ENCODE measurements around the gene RBM22.
"Not testable (repeated sequence)": the region's sequence is repeated elsewhere in the genome, so short reads cannot be mapped to it uniquely, and the experiment has no call there.

Gene RBM22

DNA sequence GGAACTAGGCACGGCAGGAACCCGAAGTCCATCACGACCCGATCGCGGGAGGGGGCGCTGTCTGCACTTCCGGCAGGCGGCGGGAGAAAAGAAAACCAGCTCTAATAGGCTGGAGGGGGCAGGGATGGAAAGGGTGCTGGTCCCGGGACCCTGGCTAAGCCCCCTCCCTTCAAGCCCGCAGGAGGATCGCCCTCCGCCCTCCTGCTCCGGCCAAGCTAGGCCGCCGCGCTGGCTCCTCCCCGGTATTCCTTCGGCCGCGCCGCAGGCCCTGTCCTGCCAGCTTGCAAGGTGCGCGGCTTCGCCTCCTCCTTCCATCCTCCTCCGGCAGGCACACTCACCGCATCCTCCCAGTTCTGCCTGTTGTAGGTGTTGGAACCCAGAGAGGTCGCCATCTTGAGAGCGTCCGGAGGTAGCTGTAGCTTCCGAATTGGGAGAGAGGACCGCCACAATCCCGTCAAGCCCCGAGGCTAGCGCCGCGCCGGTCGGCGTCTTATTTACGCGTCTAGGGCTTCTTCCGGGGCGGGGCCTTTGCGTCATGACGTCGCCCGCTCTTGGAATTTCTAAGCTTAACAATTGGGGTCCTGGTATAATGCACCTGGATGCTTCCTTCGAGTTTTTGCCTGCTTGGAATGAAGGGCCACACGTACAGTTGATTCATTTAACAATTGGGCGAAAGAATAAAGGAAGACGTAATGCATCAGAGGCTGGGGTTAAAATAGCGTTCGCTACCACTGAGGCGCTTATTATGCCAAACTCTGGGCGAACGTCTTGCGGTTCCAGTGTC is at the start of gene RBM22:
RBM22 (minus strand) TSS at position 469 of the 784 bp plus-strand sequence; CDS start at position 392, 77 bp downstream.
- peak; percentile 70 to 89 for DNase-seq

DNA sequence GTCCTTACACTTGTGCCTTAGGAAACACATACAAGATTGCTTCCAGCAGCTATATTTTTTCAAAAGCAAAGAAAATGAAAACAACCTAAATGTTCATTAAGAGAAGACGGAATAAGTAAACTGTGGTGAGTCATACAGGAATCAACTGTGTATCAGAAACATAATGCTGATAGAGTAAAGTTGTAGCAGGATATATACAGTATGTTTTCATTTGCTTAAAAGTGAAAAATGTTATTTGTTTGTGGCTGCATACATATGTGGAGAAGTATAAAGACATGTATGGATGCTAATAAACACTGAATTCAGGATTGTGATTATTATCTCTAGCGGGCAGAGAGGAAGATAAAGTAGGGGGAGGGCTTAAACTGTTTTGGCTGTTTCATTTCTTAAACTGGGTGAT is 49.6 kb upstream of the RBM22 start:
- no peak for DNase-seq

DNA sequence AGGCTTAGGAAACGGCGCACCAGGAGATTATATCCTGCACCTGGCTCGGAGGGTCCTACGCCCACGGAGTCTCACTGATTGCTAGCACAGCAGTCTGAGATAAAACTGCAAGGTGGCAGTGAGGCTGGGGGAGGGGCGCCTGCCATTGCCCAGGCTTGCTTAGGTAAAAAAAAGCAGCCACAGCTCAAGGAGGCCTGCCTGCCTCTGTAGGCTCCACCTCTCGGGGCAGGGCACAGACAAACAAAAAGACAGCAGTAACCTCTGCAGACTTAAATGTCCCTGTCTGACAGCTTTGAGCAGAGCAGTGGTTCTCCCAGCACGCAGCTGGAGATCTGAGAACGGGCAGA is 42.3 kb upstream of the RBM22 start:
- DNase-seq = not testable (repeated sequence)

DNA sequence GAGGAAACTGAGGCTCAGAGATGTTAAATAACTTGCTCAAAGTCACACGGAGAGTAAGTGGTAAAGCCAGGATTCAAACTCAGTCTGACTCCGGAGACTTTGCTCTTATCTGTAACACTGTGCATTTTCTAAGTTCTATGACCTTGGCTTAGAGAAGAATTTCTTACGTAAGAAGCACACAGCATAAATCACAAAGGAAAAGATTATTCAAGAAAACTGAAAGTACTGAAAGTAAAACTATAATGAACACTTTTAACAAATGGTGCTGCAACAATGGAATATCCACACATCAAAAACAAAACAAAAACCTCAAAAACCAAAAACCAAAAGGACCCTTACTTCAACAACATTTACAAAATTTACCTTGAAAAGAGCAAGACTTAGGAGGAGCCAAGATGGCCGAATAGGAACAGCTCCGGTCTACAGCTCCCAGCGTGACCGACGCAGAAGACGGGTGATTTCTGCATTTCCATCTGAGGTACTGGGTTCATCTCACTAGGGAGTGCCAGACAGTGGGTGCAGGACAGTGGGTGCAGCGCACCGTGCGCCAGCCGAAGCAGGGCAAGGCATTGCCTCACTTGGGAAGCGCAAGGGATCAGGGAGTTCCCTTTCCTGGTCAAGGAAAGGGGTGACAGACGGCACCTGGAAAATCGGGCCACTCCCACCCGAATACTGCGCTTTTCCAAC is 41.7 kb upstream of the RBM22 start:
- DNase-seq = not testable (repeated sequence)

DNA sequence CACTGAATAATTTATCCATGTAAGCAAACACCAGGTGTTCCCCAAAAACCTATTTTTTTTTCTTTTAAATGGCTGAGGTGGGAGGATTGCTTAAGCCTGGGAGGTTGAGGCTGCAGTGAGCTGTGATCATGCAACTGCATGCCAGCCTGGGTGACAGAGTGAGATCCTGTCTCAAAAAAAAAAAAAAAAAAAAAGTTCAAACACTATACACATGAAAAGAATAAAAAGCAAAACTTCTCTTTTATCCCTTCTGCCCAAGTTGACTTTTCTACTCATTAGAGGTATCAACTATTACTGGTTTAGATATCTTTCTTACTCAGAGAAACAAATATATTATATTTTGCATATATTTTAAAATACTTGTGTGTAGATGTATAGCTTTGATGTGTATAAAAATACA is 40.1 kb upstream of the RBM22 start:
- no peak for DNase-seq

DNA sequence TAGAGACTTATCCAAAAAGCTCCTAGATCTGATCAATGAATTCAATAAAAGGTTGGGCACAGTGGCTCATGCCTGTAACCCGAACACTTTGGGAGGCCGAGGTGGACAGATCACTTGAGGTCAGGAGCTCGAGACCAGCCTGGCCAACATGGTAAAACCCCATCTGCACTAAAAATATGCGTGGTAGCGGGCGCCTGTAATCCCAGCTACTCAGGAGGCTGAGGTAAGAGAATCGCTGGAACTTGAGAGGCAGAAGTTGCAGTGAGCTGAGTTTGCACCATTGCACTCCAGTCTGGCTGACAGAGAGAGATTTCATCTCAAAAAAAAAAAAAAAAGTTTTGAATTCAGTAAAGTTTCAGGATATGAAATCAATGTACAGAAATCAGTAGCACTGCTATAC is 38.0 kb upstream of the RBM22 start:
- DNase-seq = no peak

DNA sequence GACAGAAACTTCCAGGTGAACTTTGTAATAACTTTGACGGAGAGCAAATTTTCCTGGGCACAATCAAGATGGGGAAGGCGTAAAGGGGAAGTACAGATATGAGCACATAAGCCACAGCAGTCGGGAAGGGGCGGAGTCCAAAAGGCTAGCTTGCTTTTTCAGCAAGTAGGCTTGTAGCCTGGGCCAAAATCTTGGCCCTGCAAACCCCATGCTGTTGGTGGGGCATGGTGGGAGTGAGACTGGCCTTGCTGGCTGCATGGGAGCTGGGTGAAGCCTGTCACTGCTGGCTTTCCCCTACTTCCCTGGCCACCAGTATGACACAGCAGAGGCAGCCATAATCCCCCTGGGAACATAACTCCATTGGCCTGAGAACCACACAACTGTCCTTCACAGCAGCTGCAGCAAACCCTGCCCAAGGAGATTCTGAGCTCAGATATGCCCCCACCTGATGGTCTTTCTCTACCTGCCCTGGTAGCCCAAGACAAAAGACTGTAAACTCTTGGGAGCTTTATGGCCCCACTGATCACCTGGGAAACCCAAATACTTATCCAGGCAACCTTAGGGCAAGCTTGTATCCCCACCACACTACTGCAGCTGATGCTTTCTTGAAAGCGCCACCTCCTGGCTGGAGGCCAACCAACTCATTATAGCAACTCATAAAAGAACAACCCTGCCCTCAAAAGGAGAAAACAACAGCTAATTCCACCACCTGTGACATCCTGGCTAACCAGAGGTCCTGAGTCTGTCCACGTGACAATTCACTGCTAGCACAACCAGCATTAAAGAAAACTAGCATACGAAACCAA is 33.9 kb upstream of the RBM22 start:
- DNase-seq = no peak

DNA sequence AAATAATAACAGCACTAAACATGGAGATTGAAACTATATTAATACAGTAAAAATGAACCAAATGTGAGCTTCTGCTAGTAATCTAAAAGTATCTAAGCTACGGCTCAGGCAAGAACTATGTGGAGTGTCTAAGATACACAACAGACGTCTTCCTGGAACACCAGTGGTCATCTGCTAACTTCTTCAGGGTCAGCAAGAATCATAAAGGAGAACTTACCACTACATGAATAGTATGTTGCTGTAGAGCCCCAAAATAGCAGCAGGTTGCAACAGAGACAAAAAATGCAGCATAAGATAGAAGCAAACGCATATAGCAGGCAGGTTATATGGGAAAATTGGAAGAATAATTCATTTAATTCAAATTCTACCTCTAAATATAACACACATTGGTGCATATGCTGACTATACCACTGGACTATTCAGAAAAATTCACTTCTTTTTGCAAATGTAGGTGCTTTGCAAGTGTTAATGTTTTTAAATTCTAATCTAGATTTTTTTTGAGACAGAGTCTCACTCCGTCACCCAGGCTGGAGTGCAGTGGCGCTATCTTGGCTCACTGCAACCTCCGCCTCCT is 30.9 kb upstream of the RBM22 start:
- DNase-seq = no peak

DNA sequence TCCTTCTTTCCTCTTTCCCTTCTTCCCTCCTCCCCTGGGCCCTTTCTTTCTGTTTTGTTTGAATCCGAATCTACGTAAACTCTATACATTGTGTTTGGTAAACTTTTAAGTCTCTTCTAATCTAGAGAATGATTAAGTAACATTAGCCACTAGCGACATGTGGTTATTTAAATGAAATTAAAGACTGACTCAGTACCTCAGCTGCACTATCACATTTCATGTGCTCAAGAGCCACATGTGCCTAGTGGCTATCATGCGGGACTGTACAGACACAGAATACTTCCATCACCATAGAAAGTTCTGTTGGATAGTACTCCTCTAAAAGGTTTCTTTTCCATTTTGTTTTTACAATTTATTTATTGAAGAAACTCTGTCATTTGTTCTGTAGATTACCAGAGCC is 29.0 kb upstream of the RBM22 start:
- DNase-seq = no peak

DNA sequence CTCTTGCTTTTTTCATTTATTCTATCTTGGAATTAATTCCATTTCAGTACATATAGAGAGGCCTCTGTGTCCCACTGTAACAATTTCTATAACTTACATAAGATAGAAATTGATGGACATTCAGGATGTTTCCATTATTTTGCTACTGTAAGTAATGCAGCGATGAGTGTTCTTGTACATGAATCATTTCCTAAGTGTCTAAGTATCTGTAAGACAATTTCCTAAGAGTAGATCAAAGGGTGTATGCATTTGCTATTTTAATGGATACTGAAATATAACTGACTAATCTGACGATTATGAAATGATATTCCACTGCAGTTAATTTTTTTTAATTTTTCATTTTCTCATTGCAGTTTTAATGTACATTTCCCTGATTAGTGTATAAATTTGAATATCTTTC is 23.0 kb upstream of the RBM22 start:
- DNase-seq = no peak

DNA sequence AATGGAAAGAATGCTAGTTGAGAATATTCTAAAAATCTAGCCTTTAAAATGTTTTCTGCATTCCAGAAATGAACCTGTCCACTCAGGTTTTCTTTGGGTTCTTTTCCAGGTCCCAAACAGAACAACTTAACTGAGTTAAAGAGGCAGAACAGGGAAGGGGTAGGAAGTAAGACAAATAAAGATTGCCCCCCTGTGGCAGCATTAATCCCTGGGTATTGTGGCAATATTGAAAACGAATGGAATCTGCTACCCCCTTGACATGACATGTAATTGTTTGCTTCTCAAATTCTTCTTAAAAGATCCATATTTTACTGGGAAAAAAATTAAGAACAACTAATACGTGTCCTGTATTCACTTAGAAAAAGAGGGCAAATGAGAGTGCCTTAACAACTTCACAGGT is 9.3 kb upstream of the RBM22 start:
- DNase-seq = no peak

DNA sequence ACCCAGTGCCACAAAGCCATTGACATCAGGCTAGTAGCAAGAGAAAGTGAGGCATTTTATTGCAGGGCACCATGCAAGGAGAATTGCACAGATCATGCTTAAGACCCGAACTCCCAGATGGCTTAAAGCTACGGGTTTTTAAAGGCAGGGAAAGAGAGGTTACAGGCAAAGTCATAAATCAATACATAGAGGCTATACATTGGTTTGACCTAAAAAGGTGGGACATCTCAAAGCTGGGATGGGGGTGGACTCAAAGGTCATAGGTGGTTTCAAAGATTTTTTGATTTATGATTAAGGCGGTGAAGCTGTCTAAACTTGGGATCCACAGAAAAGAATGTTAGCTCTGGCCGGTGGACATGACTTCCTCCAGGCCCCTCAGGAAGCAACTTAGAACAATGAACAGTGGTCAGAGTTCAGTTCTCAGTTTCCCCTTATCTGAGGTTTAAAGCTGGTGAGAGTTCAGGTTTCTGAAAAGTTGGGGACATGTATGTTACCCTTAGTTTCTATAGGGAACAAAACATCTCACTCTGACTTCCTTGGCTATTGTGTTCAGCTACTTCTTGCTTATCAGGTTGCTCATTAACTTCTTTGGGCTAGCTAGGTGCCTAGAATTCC is 6.0 kb upstream of the RBM22 start:
- DNase-seq = no peak

DNA sequence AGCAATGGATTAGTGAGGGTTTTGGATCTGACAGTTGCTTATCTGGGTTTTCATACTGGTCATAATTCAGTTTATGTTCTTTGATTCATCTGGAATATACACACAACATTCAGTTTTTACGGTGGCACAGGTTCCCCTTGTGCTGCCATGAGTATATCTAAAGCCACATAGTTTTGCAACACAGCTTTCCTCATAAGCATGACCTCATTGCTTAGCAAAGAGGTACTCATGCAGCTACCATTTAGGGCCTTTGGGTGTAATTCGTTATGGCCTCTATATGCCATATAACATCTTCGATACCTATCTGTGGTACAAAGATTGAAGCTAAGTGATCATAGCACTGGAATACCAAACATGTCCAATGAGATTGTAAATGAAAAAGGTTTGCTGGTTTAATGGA is 2.9 kb upstream of the RBM22 start:
- no peak for DNase-seq

DNA sequence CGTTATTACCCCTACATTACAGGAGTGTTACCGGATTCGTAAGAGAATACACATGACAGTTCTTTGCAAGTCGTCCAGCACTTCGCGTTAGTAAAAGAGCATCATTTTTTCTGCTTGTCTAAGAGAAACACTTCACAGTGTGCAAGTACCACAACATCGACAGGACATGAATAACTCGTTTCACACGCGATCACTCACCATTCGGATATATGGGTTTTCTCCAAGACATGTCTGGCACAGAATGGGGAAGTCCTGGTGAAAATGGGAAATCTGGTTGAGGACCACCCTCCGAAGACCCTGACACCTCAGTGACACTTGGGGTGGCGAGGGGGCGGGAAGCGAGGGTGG is 642 bp downstream of the RBM22 start:
- DNase-seq = no peak

DNA sequence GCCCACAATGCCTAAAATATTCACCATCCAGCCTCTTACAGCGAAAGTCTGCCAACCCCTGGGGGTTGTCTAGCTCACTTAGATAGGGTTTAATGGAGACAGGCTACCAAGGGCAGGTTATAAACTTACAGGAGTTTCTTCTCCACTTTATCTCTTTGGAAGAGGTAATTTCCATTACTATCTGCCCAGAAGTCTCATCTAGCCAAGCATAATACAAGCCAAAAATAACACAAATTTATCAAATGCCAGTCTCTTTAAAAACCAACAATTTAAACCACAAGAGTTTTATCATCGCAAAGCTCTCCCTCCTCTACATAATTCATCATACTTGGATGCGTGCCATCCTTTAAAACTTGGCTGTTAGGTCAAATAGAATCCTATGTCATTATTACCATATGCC is 6.2 kb downstream of the RBM22 start:
- DNase-seq = no peak

DNA sequence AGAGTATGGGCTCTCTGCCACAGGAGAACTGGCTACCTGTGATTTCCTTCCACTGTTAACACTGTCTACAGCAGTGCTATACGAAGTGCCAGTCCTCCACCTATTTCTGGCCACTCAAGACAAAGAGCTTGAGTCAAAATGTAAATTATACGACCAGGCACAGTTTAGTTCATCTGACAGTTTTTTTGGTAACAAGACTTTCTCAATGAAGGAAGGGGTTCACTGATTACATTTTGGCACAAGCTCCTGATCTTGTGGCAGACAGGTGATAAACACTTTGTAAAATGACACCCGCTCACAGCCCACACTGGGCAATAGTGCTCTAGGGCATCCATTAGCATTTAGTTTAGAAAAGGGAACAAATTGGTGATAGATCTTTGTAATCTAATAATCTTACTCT is 8.6 kb downstream of the RBM22 start:
- no peak for DNase-seq

DNA sequence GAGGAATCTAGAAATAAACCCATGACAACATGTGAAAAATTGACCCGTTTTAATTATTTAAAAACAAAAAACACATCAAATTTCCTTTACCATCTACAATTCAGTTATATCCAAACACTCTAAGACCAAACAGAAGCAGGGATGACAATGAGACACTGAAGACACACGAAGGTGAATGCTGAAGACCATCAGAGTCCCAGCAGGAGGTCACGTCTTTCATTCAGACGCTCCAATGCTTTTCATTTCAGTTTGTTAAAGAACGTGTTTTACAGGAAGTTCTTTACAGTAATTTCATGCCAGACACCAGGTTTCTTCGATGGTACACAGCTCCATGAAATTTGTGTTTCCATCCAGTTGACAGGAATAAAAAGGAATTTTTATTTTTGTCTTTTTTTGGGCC is 10.1 kb downstream of the RBM22 start:
- no peak for DNase-seq

DNA sequence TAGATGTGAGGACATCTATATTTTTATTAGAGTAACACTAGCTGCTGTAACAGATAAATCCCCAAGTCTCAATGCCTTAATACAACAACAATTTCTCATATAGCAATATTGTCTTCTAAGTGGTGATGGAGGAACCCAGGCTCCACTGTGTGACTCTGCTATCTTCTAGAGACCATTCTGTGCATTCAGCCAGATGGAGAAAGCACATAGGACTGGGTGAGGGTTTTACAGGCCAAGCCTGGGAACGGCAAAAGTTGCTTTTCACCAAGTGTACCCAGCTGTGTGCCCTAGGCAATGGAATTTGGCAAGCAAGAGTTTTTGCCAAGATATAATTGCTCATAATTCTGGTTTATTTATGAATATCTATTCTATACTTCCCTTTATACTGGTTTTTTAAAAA is 11.7 kb downstream of the RBM22 start:
- no peak for DNase-seq

DNA sequence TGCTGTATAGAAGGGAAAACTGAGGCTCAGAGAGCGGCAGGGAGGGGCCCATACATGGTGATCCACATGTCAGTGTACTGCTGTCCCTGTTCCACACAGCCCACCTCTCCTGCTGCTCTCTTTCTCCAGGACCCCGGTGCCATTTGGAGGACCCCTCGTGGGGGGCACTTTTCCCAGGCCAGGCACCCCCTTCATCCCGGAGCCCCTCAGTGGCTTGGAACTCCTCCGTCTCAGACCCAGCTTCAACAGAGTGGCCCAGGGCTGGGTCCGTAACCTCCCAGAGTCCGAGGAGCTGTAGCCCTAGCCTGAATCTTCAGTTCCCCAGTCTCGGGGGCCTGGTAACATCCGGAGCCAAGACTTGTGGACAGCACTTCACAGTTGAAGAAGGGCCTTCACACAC is 24.3 kb downstream of the RBM22 start:
- no peak for DNase-seq

DNA sequence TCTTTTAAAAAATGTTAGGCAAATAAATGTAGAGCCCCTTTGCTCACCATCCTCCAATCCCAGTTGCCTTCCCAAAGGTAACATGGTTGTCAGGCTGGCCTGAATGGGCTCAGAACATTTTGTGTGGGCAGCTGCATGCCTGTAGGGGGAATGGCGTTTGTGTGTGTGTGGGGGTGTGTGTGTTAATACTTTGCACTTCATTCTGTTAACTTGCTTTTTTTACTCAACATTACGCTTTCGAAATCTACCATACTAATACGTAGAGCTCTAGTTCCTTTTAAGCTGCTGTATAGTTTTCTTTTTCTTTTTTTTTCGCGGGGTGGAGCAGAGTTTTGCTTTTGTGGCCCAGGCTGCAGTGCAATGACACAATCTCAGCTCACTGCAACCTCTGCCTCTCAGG is 25.8 kb downstream of the RBM22 start:
- DNase-seq = no peak

DNA sequence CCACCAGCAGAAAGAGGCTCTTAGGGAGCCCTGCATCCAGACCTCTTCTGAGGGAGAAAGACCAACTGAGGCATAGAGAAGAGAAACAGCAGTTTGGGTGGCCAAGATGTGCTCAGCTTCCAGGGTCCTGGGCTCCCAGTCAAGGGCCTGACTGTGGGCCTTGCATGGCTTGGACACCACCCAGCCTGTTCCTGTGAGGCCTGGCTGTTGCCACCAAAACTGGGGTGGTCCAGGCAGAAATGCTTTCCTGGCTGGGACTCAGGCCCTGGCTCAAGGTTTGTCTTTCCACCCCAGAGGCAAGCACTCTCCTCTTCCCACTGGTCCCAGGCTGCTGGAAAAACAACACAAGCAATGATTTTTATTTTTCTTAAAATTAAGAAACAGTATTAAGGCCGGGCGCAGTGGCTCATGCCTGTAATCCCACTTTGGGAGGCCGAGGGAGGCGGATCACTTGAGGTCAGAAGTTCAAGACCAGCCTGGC is 26.5 kb downstream of the RBM22 start:
- no peak for DNase-seq

DNA sequence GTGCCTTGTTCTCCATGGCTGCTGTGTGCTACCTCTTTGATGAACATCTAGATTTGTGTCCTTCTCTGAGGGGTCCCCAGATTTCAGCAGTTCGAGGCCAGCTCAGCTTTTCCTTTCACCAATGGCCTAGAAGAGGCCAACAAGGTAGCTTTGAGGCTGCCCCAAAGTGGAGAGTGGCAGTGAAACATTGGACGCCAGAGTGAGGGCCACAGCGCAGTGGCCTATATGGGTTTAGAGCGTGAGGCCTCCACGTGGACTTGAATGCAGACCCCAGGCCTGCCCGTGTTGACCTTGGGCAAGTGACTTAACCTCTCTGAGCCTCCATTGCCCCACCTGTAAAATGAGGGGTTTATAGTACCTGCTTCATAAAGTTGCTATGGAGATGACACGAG is 28.0 kb downstream of the RBM22 start:
- no peak for DNase-seq

DNA sequence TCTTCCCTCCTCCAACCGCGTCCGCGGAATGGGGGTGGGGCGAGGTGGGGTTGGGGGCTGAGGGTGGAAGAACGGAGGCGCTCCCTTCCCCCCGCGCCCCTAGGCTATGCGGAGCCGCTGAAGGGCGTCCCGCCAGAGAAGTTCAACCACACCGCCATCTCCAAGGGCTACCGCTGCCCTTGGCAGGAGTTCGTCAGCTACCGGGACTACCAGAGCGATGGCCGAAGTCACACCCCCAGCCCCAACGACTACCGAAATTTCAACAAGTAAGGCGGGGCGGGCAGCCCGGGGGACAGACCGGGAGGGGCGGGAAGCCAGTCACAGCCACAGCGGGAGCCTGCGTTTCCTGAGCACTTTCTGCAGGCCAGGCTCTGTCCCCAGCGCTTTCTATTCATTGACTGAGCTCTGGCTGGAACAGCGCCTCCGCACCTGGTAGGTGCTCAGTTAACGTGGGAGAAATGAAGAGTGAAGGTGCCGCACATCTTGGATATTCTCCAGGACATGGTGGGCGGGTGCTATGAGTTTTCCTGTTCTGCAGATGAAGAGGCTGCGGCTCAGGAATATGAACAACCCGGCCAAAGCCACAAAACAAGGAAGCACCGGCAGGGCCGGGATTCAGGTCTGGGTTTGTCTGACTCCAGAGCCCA is 28.5 kb downstream of the RBM22 start:
- DNase-seq = no peak

Measured in NCI-H187 (cell line).